Measurements from ENCODE around the gene GPHN. TPM values are rescaled to one million over a fixed set of nuclear protein-coding genes. Genes with fewer than 3 reads are reported as not detected.

Gene GPHN
- total and polyA plus RNA-seq, 2 donors (not counting 3 experiments of a cell fraction or from before 2014, with no cell fraction given) = 5.1 to 23.2 TPM

DNA sequence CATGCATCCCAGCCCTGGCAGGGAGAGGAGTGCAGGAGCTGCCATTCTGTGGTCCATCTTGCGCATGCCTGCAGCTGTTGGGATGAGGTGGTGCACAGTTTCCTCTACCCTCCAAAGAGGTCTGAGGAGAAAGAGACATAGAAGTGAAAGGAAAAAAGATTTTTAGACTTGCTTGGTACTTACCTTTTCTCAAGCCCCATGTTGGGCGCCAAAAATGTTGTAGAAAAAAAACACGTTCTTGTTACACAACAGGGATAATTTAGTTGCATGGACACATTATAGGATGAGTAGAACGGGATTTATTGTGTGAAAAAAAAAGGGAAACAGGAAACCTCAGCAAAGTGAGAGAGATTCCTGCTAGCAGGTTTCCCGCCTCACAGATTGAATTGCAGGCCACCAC is 436.9 kb downstream of the GPHN start:
- H2AFZ ChIP-seq (ENCODE audit: low read depth, low read length) = no peak overlapping the region
- no peak for FAIRE-seq
- H3K79me2 ChIP-seq (ENCODE audit: control insufficient read depth, insufficient read depth, low read length) = no peaks in the 10 kb centered on the region
- H4K20me1 ChIP-seq (replicated peaks; ENCODE audit: control insufficient read depth, extremely low read depth, insufficient read depth, low read length) = no peaks in the 10 kb centered on the region
- POLR2A ChIA-PET = no interaction called here
- no peaks in the 10 kb centered on the region for H3K4me1 ChIP-seq (ENCODE audit: control insufficient read depth, extremely low read depth, insufficient read depth, low read length)
- no TSS peak for BruUV-seq (replicated peaks)
- H3K36me3 ChIP-seq (ENCODE audit: control insufficient read depth in 2 of 2, extremely low read depth in 1 of 2, insufficient read depth in 2 of 2, low read length in 2 of 2) = no peaks in the 10 kb centered on the region
- H3K27ac ChIP-seq (ENCODE audit: insufficient read depth, low read depth, low read length) = no peak overlapping the region
- no peak overlapping the region for H3K9ac ChIP-seq (replicated peaks; ENCODE audit: extremely low read depth, insufficient read depth, low read length)
- H3K4me2 ChIP-seq (ENCODE audit: insufficient read depth, low read length) = no peak overlapping the region
- dilution Hi-C loops (cut with MboI; ENCODE audit: extremely low pct_ligation_motif_present, low sequenced_read_pairs) = no loop called here
- no peak for TF ChIP-seq FOS (IDR thresholded peaks at IDR 0.05; ENCODE audit: borderline replicate concordance, insufficient read depth, low read length)
- TF ChIP-seq JUN (IDR thresholded peaks at IDR 0.05; ENCODE audit: borderline replicate concordance, insufficient read depth, insufficient read length, low read depth) = no peak
- TF ChIP-seq MYC (IDR thresholded peaks at IDR 0.05; ENCODE audit: low read depth, low read length) = no peak
- TF ChIP-seq, protein P1, sequence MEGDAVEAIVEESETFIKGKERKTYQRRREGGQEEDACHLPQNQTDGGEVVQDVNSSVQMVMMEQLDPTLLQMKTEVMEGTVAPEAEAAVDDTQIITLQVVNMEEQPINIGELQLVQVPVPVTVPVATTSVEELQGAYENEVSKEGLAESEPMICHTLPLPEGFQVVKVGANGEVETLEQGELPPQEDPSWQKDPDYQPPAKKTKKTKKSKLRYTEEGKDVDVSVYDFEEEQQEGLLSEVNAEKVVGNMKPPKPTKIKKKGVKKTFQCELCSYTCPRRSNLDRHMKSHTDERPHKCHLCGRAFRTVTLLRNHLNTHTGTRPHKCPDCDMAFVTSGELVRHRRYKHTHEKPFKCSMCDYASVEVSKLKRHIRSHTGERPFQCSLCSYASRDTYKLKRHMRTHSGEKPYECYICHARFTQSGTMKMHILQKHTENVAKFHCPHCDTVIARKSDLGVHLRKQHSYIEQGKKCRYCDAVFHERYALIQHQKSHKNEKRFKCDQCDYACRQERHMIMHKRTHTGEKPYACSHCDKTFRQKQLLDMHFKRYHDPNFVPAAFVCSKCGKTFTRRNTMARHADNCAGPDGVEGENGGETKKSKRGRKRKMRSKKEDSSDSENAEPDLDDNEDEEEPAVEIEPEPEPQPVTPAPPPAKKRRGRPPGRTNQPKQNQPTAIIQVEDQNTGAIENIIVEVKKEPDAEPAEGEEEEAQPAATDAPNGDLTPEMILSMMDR (IDR thresholded peaks at IDR 0.05; ENCODE audit: extremely low read depth in 1 of 2, insufficient read depth in 1 of 2, low read depth in 1 of 2, low read length in 2 of 2) = no peak
- TF ChIP-seq POLR2AphosphoS5 (IDR thresholded peaks at IDR 0.05; ENCODE audit: insufficient read depth, low read depth, low read length) = no peak
- TF ChIP-seq EZH2 (IDR thresholded peaks at IDR 0.05; ENCODE audit: borderline replicate concordance, low read depth, low read length, severe bottlenecking) = no peak
- TF ChIP-seq POLR2A (IDR thresholded peaks at IDR 0.05; ENCODE audit: low read depth, low read length) = no peak
- TF ChIP-seq, protein P2, sequence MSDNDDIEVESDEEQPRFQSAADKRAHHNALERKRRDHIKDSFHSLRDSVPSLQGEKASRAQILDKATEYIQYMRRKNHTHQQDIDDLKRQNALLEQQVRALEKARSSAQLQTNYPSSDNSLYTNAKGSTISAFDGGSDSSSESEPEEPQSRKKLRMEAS (IDR thresholded peaks at IDR 0.05; ENCODE audit: insufficient read depth, insufficient read length) = no peak
- peak; percentile 10 for DNase-seq (ENCODE audit: low read depth, low spot score)
- no peak overlapping the region for H3K4me3 ChIP-seq (replicated peaks in 1 of 3; ENCODE audit: insufficient read depth in 1 of 3, low read depth in 1 of 3, low read length in 3 of 3)
- CTCF ChIA-PET = no interaction called here
- intact Hi-C loops (cut with micrococcal nuclease) = no loop called here
- H3K9me3 ChIP-seq (replicated peaks; ENCODE audit: control insufficient read depth, insufficient read depth, low read length) = peaks cover 8% of the 10 kb centered on the region
- no peaks in the 10 kb centered on the region for H3K9me1 ChIP-seq (replicated peaks; ENCODE audit: control insufficient read depth, extremely low read depth, insufficient read depth, low read length)
- no peaks in the 10 kb centered on the region for H3K27me3 ChIP-seq (ENCODE audit: control insufficient read depth in 2 of 2, insufficient read depth in 2 of 2, low read length in 2 of 2)
